ENCODE measurements around the gene TMEM74B. TPM values are rescaled to one million over a fixed set of nuclear protein-coding genes. Genes with fewer than 3 reads are reported as not detected.

The TMEM74B gene
- polyA plus RNA-seq (2013), result 1.8 TPM in 2 replicates

DNA sequence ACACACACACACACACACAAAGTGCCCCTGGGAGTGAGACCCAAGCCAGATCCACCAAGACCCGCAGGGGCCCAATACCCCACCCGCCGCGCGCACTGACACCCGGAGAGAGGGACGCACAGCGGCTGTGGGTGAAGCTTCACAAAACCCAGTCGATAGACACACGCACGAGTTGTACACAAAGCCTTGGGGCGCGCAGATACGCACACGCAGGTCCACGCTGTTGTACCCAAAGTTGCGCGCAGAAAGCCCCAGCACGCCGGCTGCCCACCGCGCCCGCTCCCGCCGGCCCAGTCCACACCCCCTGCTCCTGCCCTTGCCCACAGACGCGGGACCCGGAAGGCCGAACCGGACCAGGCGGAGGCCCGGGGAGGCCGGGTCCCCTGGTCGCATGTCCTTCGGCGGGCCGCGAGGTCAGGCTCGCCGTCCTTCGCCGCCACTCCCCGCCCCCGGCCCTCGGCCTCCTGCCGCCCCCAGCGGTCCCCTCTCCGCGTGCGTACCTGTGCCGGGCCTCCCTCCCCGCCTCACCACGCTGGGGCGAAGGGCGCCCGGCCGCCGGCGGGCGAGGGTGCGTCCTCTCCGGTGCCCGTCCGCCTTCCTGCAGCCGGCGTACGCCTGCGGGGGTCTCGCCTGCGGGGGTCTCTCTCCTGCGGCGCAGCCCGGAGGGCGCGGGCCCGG lies at the start of gene TMEM74B:
Gene TMEM74B, minus strand, starts transcription at position 344 of the 678 bp plus-strand sequence. CDS start 1,180 bp downstream, outside the sequence.
- Histone ChIP-seq H3K4ac (ENCODE audit: low read depth, low read length) (no peak within 1 kb of the TSS), H3K14ac (ENCODE audit: low read length) (no peak within 1 kb of the TSS), H3K27me3 (ENCODE audit: insufficient read depth, low read length) (peaks cover 18% of the 10 kb centered on the region), H3K4me3 (ENCODE audit: low read depth, low read length) (peak within 1 kb of the TSS; percentile 64), H2AK5ac (ENCODE audit: low read length) (no peak within 1 kb of the TSS), H3K27ac (ENCODE audit: low read depth, low read length) (no peak within 1 kb of the TSS), H4K8ac (ENCODE audit: low read depth, low read length) (no peak within 1 kb of the TSS), H2BK12ac (ENCODE audit: low read length) (no peak within 1 kb of the TSS), H3K9me3 (ENCODE audit: insufficient read depth, low read depth, low read length) (peaks cover 7% of the 10 kb centered on the region), H2AFZ (ENCODE audit: insufficient read depth, low read length, poor library complexity) (no peak within 1 kb of the TSS), H3K79me2 (ENCODE audit: control insufficient read depth, insufficient read depth, low read length, poor library complexity) (no peaks in the 10 kb centered on the region), H3K4me2 (ENCODE audit: low read length) (peak within 1 kb of the TSS; percentile 92), H3K23ac (ENCODE audit: low read length) (no peak within 1 kb of the TSS), H4K12ac (ENCODE audit: low read depth, low read length) (no peak within 1 kb of the TSS), H2BK5ac (ENCODE audit: low read depth, low read length, poor library complexity) (no peak within 1 kb of the TSS), H3K9ac (ENCODE audit: low read length) (no peak within 1 kb of the TSS), H3K4me1 (ENCODE audit: control insufficient read depth in 1 of 2, insufficient read depth in 2 of 2, low read length in 2 of 2) (peaks cover 0 to 8% of the 10 kb centered on the region in 2 experiments), H3K18ac (ENCODE audit: low read length) (no peak within 1 kb of the TSS), H3K36me3 (ENCODE audit: control insufficient read depth in 1 of 2, insufficient read depth in 2 of 2, low read length in 2 of 2) (no peaks in the 10 kb centered on the region), H4K91ac (ENCODE audit: low read depth, low read length) (no peak within 1 kb of the TSS), H2BK120ac (ENCODE audit: insufficient read depth, low read length, poor library complexity) (no peak within 1 kb of the TSS), H3K79me1 (ENCODE audit: low read length) (no peaks in the 10 kb centered on the region)
- no CpG with 5 or more reads among the region's 76 CpGs for WGBS (ENCODE audit: extremely low coverage, insufficient coverage, insufficient read length)
- DNase-seq, result peak in 1 of 2 donors; percentile 18

GRCh38 chr20:1232286-1233111 lies 47.7 kb upstream of the TMEM74B start:
- Histone ChIP-seq H2BK5ac (ENCODE audit: low read depth, low read length, poor library complexity) (no peak overlapping the region), H3K27me3 (ENCODE audit: insufficient read depth, low read length) (no peaks in the 10 kb centered on the region), H3K18ac (ENCODE audit: low read length) (no peak overlapping the region), H3K4me3 (ENCODE audit: low read depth, low read length) (no peak overlapping the region), H4K8ac (ENCODE audit: low read depth, low read length) (no peak overlapping the region), H3K4me2 (ENCODE audit: low read length) (no peak overlapping the region), H2BK120ac (ENCODE audit: insufficient read depth, low read length, poor library complexity) (no peak overlapping the region), H3K79me1 (ENCODE audit: low read length) (no peaks in the 10 kb centered on the region), H3K27ac (ENCODE audit: low read depth, low read length) (no peak overlapping the region), H4K91ac (ENCODE audit: low read depth, low read length) (no peak overlapping the region), H3K9ac (ENCODE audit: low read length) (no peak overlapping the region), H2AK5ac (ENCODE audit: low read length) (no peak overlapping the region), H2BK12ac (ENCODE audit: low read length) (no peak overlapping the region), H3K79me2 (ENCODE audit: control insufficient read depth, insufficient read depth, low read length, poor library complexity) (no peaks in the 10 kb centered on the region), H3K4me1 (ENCODE audit: control insufficient read depth in 1 of 2, insufficient read depth in 2 of 2, low read length in 2 of 2) (no peaks in the 10 kb centered on the region), H3K9me3 (ENCODE audit: insufficient read depth, low read depth, low read length) (no peaks in the 10 kb centered on the region), H3K4ac (ENCODE audit: low read depth, low read length) (no peak overlapping the region), H3K36me3 (ENCODE audit: control insufficient read depth in 1 of 2, insufficient read depth in 2 of 2, low read length in 2 of 2) (no peaks in the 10 kb centered on the region), H3K23ac (ENCODE audit: low read length) (no peak overlapping the region), H2AFZ (ENCODE audit: insufficient read depth, low read length, poor library complexity) (no peak overlapping the region), H4K12ac (ENCODE audit: low read depth, low read length) (no peak overlapping the region), H3K14ac (ENCODE audit: low read length) (no peak overlapping the region)
- WGBS (ENCODE audit: extremely low coverage, insufficient coverage, insufficient read length), result no CpG with 5 or more reads among the region's 3 CpGs
- DNase-seq, result no peak

DNA sequence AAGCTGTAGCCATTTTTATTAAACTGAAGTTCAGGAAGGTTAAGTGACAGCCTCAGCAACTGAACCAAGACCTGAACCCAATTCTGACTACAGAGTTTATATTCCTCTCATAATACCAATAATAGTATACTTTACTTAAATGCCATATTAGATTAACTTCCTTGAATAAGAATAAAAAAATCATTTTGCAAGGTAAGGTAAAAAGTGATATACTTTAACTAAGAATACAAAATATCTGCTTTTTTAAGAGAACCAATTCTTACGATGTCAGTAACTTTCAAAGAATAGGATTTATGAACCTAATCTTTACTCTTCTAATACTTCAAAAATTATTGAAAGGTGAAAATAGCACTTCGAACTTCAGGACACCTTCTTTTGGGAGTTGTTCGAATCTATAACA lies 44.8 kb upstream of the TMEM74B start:
- H3K23ac ChIP-seq (ENCODE audit: low read length), result no peak overlapping the region
- no peak overlapping the region for H2BK120ac ChIP-seq (ENCODE audit: insufficient read depth, low read length, poor library complexity)
- H3K4me3 ChIP-seq (ENCODE audit: low read depth, low read length), result no peak overlapping the region
- H3K18ac ChIP-seq (ENCODE audit: low read length), result no peak overlapping the region
- H2AFZ ChIP-seq (ENCODE audit: insufficient read depth, low read length, poor library complexity), result no peak overlapping the region
- no peak overlapping the region for H2BK12ac ChIP-seq (ENCODE audit: low read length)
- WGBS (ENCODE audit: extremely low coverage, insufficient coverage, insufficient read length), result no CpG with 5 or more reads among the region's 3 CpGs
- H3K14ac ChIP-seq (ENCODE audit: low read length), result no peak overlapping the region
- no peak overlapping the region for H4K12ac ChIP-seq (ENCODE audit: low read depth, low read length)
- no peak overlapping the region for H3K27ac ChIP-seq (ENCODE audit: low read depth, low read length)
- H3K9me3 ChIP-seq (ENCODE audit: insufficient read depth, low read depth, low read length), result peaks cover 2% of the 10 kb centered on the region
- no peak overlapping the region for H4K8ac ChIP-seq (ENCODE audit: low read depth, low read length)
- peaks cover 6% of the 10 kb centered on the region for H3K79me1 ChIP-seq (ENCODE audit: low read length)
- peaks cover 0 to 4% of the 10 kb centered on the region in 2 experiments for H3K4me1 ChIP-seq (ENCODE audit: control insufficient read depth in 1 of 2, insufficient read depth in 2 of 2, low read length in 2 of 2)
- peaks cover 2% of the 10 kb centered on the region for H3K79me2 ChIP-seq (ENCODE audit: control insufficient read depth, insufficient read depth, low read length, poor library complexity)
- H2AK5ac ChIP-seq (ENCODE audit: low read length), result no peak overlapping the region
- no peaks in the 10 kb centered on the region for H3K27me3 ChIP-seq (ENCODE audit: insufficient read depth, low read length)
- no peak overlapping the region for H3K4me2 ChIP-seq (ENCODE audit: low read length)
- no peaks in the 10 kb centered on the region for H3K36me3 ChIP-seq (ENCODE audit: control insufficient read depth in 1 of 2, insufficient read depth in 2 of 2, low read length in 2 of 2)
- H2BK5ac ChIP-seq (ENCODE audit: low read depth, low read length, poor library complexity), result no peak overlapping the region
- no peak for DNase-seq
- H4K91ac ChIP-seq (ENCODE audit: low read depth, low read length), result no peak overlapping the region
- no peak overlapping the region for H3K4ac ChIP-seq (ENCODE audit: low read depth, low read length)
- H3K9ac ChIP-seq (ENCODE audit: low read length), result no peak overlapping the region

- peaks cover 6% of the 10 kb centered on the region for H3K79me1 ChIP-seq (ENCODE audit: low read length)
- H3K4me3 ChIP-seq (ENCODE audit: low read depth, low read length), result peak within 1 kb of the TSS; percentile 73
- H3K9me3 ChIP-seq (ENCODE audit: insufficient read depth, low read depth, low read length), result peaks cover 2% of the 10 kb centered on the region
- H3K27me3 ChIP-seq (ENCODE audit: insufficient read depth, low read length), result no peaks in the 10 kb centered on the region
- peak within 1 kb of the TSS; percentile 5 for H2BK12ac ChIP-seq (ENCODE audit: low read length)
- peak; percentile 43 to 59 for DNase-seq
- peak within 1 kb of the TSS; percentile 42 for H2AFZ ChIP-seq (ENCODE audit: insufficient read depth, low read length, poor library complexity)
- peak within 1 kb of the TSS; percentile 75 for H4K91ac ChIP-seq (ENCODE audit: low read depth, low read length)
- no peak within 1 kb of the TSS for H2BK5ac ChIP-seq (ENCODE audit: low read depth, low read length, poor library complexity)
- H4K12ac ChIP-seq (ENCODE audit: low read depth, low read length), result peak within 1 kb of the TSS; percentile 87
- peak within 1 kb of the TSS; percentile 42 for H3K27ac ChIP-seq (ENCODE audit: low read depth, low read length)
- peak within 1 kb of the TSS; percentile 91 for H3K18ac ChIP-seq (ENCODE audit: low read length)
- no peak within 1 kb of the TSS for H2AK5ac ChIP-seq (ENCODE audit: low read length)
- H3K36me3 ChIP-seq (ENCODE audit: control insufficient read depth in 1 of 2, insufficient read depth in 2 of 2, low read length in 2 of 2), result no peaks in the 10 kb centered on the region
- H3K79me2 ChIP-seq (ENCODE audit: control insufficient read depth, insufficient read depth, low read length, poor library complexity), result peaks cover 2% of the 10 kb centered on the region
- WGBS (ENCODE audit: extremely low coverage, insufficient coverage, insufficient read length), result no CpG with 5 or more reads among the region's 88 CpGs
- peak within 1 kb of the TSS; percentile 63 for H3K9ac ChIP-seq (ENCODE audit: low read length)
- peaks cover 0 to 4% of the 10 kb centered on the region in 2 experiments for H3K4me1 ChIP-seq (ENCODE audit: control insufficient read depth in 1 of 2, insufficient read depth in 2 of 2, low read length in 2 of 2)
- H3K14ac ChIP-seq (ENCODE audit: low read length), result peak within 1 kb of the TSS; percentile 61
- no peak within 1 kb of the TSS for H3K4ac ChIP-seq (ENCODE audit: low read depth, low read length)
- peak within 1 kb of the TSS; percentile 99 for H3K4me2 ChIP-seq (ENCODE audit: low read length)
- peak within 1 kb of the TSS; percentile 83 for H2BK120ac ChIP-seq (ENCODE audit: insufficient read depth, low read length, poor library complexity)
- H3K23ac ChIP-seq (ENCODE audit: low read length), result no peak within 1 kb of the TSS
- peak within 1 kb of the TSS; percentile 77 for H4K8ac ChIP-seq (ENCODE audit: low read depth, low read length)
These were observed 41.2 kb upstream of the TMEM74B start, which contains the start of gene RAD21L1 for GRCh38 chr20:1225783-1226654. Gene RAD21L1, plus strand, starts transcription at chr20:1226044. Its CDS starts 2,410 bp downstream, at chr20:1228454.

All from trophoblast cell (in vitro differentiated cells and primary cell).